ENCODE data around the gene SNRNP35. TPM values are rescaled to one million over a fixed set of nuclear protein-coding genes. Genes with fewer than 3 reads are reported as not detected.

The SNRNP35 gene
- total and polyA plus RNA-seq, 2 of the 8 experiments (the other 6 are each of a cell fraction or from before 2014, with no cell fraction given): 8.0 to 16.9 TPM

GRCh38 chr12:123491481-123491880 is 33.5 kb downstream of the SNRNP35 start (continued):
- TF ChIP-seq, protein P1, sequence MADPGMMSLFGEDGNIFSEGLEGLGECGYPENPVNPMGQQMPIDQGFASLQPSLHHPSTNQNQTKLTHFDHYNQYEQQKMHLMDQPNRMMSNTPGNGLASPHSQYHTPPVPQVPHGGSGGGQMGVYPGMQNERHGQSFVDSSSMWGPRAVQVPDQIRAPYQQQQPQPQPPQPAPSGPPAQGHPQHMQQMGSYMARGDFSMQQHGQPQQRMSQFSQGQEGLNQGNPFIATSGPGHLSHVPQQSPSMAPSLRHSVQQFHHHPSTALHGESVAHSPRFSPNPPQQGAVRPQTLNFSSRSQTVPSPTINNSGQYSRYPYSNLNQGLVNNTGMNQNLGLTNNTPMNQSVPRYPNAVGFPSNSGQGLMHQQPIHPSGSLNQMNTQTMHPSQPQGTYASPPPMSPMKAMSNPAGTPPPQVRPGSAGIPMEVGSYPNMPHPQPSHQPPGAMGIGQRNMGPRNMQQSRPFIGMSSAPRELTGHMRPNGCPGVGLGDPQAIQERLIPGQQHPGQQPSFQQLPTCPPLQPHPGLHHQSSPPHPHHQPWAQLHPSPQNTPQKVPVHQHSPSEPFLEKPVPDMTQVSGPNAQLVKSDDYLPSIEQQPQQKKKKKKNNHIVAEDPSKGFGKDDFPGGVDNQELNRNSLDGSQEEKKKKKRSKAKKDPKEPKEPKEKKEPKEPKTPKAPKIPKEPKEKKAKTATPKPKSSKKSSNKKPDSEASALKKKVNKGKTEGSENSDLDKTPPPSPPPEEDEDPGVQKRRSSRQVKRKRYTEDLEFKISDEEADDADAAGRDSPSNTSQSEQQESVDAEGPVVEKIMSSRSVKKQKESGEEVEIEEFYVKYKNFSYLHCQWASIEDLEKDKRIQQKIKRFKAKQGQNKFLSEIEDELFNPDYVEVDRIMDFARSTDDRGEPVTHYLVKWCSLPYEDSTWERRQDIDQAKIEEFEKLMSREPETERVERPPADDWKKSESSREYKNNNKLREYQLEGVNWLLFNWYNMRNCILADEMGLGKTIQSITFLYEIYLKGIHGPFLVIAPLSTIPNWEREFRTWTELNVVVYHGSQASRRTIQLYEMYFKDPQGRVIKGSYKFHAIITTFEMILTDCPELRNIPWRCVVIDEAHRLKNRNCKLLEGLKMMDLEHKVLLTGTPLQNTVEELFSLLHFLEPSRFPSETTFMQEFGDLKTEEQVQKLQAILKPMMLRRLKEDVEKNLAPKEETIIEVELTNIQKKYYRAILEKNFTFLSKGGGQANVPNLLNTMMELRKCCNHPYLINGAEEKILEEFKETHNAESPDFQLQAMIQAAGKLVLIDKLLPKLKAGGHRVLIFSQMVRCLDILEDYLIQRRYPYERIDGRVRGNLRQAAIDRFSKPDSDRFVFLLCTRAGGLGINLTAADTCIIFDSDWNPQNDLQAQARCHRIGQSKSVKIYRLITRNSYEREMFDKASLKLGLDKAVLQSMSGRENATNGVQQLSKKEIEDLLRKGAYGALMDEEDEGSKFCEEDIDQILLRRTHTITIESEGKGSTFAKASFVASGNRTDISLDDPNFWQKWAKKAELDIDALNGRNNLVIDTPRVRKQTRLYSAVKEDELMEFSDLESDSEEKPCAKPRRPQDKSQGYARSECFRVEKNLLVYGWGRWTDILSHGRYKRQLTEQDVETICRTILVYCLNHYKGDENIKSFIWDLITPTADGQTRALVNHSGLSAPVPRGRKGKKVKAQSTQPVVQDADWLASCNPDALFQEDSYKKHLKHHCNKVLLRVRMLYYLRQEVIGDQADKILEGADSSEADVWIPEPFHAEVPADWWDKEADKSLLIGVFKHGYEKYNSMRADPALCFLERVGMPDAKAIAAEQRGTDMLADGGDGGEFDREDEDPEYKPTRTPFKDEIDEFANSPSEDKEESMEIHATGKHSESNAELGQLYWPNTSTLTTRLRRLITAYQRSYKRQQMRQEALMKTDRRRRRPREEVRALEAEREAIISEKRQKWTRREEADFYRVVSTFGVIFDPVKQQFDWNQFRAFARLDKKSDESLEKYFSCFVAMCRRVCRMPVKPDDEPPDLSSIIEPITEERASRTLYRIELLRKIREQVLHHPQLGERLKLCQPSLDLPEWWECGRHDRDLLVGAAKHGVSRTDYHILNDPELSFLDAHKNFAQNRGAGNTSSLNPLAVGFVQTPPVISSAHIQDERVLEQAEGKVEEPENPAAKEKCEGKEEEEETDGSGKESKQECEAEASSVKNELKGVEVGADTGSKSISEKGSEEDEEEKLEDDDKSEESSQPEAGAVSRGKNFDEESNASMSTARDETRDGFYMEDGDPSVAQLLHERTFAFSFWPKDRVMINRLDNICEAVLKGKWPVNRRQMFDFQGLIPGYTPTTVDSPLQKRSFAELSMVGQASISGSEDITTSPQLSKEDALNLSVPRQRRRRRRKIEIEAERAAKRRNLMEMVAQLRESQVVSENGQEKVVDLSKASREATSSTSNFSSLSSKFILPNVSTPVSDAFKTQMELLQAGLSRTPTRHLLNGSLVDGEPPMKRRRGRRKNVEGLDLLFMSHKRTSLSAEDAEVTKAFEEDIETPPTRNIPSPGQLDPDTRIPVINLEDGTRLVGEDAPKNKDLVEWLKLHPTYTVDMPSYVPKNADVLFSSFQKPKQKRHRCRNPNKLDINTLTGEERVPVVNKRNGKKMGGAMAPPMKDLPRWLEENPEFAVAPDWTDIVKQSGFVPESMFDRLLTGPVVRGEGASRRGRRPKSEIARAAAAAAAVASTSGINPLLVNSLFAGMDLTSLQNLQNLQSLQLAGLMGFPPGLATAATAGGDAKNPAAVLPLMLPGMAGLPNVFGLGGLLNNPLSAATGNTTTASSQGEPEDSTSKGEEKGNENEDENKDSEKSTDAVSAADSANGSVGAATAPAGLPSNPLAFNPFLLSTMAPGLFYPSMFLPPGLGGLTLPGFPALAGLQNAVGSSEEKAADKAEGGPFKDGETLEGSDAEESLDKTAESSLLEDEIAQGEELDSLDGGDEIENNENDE (IDR thresholded peaks at IDR 0.05; ENCODE audit: insufficient replicate concordance, low read length): no peak
- TF ChIP-seq RAD21 (IDR thresholded peaks at IDR 0.05 in 1 of 2, conservative IDR thresholded peaks at IDR 0.05 in 1 of 2; ENCODE audit: low read depth in 2 of 2, low read length in 2 of 2): no peak
- TF ChIP-seq NANOG (IDR thresholded peaks at IDR 0.05; ENCODE audit: insufficient read depth, low read depth, low read length, poor library complexity, severe bottlenecking): no peak

Data from H1 (cell line).